Caco-2 (cell line): ENCODE results near the gene AK5. TPM values are rescaled to one million over a fixed set of nuclear protein-coding genes. Genes with fewer than 3 reads are reported as not detected.

Experiments used
- BruUV-seq: library from RNA; stranded (reverse); fragments of 400-500 nt; replicated peaks from 2 replicates; lab custom pipeline; 2021; lab: Mats Ljungman, UMichigan
- CTCF ChIA-PET: fragments of 300-600 bp; sonication (Branson Sonifier 250); formaldehyde crosslinking; loops from one replicate; lab custom pipeline; 2022; ENCODE audit warnings: antibody characterized with exemption; lab: Charles Lee
- POLR2A ChIA-PET: fragments of 300-600 bp; sonication (Branson Sonifier 250); formaldehyde crosslinking; loops from one replicate; lab custom pipeline; 2022; ENCODE audit warnings: antibody characterized with exemption; lab: Charles Lee
- DNase-seq, 2 experiments: peaks; one replicate each; pipeline versions ENCODE4 v3.0.0 to v3.0.0-alpha.2; 2020 to 2022
- H3K27me3 ChIP-seq: replicated peaks from 2 replicates; pipeline ENCODE4 v1.6.0; 2011; ENCODE audit warnings: low read length; ENCODE audit not compliant: control insufficient read depth, insufficient read depth
- H3K36me3 ChIP-seq: 2 replicates; pipeline ENCODE4 v1.5.1; 2011; ENCODE audit warnings: low read length; ENCODE audit not compliant: control insufficient read depth, insufficient read depth
- H3K4me1 ChIP-seq: fragments of 250-450 bp; sonication (Bioruptor Pico); 2 replicates; pipeline ENCODE4 v1.5.1; 2020; ENCODE audit warnings: mild to moderate bottlenecking
- H3K4me3 ChIP-seq: 2 replicates; pipeline ENCODE4 v1.5.1; 2011; ENCODE audit warnings: low read depth, mild to moderate bottlenecking, control low read depth, low read length
- H3K9me3 ChIP-seq: fragments of 250-450 bp; sonication (Bioruptor Pico); 2 replicates; pipeline ENCODE4 v1.5.1; 2020; ENCODE audit warnings: mild to moderate bottlenecking, moderate library complexity
- H3K27ac Mint-ChIP-seq: one replicate; pipeline ENCODE4 v1.8.0; 2022; ENCODE audit warnings: mixed read lengths; ENCODE audit not compliant: unreplicated experiment
- H3K27me3 Mint-ChIP-seq: one replicate; pipeline ENCODE4 v1.8.0; 2022; ENCODE audit warnings: mixed read lengths; ENCODE audit not compliant: insufficient read depth, unreplicated experiment
- H3K36me3 Mint-ChIP-seq: one replicate; pipeline ENCODE4 v1.8.0; 2022; ENCODE audit warnings: mild to moderate bottlenecking, mixed read lengths; ENCODE audit not compliant: insufficient read depth, unreplicated experiment
- H3K4me1 Mint-ChIP-seq: one replicate; pipeline ENCODE4 v1.8.0; 2022; ENCODE audit warnings: low read depth, mixed read lengths; ENCODE audit not compliant: unreplicated experiment
- H3K4me3 Mint-ChIP-seq: one replicate; pipeline ENCODE4 v1.8.0; 2022; ENCODE audit warnings: mild to moderate bottlenecking, moderate library complexity, mixed read lengths; ENCODE audit not compliant: unreplicated experiment
- H3K9me3 Mint-ChIP-seq: one replicate; pipeline ENCODE4 v1.8.0; 2022; ENCODE audit warnings: mixed read lengths; ENCODE audit not compliant: unreplicated experiment
- CTCF ChIP-seq, 2 experiments: fragments of 200-600 bp in 1 of 2; IDR thresholded peaks; 1 replicate in 1 of 2; 2 replicates in 1 of 2; pipeline versions ENCODE4 v1.5.1 to v1.8.0; 2011 to 2022; ENCODE audit warnings: antibody characterized with exemption in 1 of 2, control low read depth in 1 of 2, inconsistent platforms in 1 of 2, low read depth in 1 of 2, low read length in 1 of 2, mild to moderate bottlenecking in 1 of 2, moderate library complexity in 1 of 2; ENCODE audit not compliant: insufficient read depth in 1 of 2, severe bottlenecking in 1 of 2, unreplicated experiment in 1 of 2
- intact Hi-C: fragments of 100-400 bp; cut with micrococcal nuclease; formaldehyde crosslinking; loops from one replicate; pipeline ENCODE4 v1.10.0; 2022; ENCODE audit not compliant: unreplicated experiment
- total RNA-seq: library from RNA; stranded (reverse); gene quantifications from 2 replicates; pipeline ENCODE4 v1.2.3, GENCODE V29; 2022

The AK5 gene
- total RNA-seq, 1 experiment from 2014 or later, result not detected

DNA sequence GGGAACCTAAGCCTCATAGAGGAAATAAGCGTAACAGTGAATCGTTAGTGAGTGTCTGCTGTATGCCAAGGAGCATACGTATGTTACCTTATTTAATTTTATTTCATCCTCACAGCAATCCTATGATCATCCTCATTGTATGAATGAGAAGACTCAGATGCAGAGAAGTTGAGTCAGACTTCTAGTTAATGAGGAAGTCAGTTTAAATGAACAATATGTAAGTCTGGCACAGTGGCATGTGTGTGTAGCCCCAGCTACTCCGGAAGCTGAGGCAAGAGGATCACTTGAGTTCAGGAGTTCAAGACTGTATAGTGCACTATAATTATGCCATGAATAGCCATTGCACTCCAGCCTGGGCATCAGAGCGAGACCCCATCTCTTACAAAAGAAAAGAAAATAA is 252.6 kb downstream of the AK5 start:
- Histone ChIP-seq H3K36me3 (no peaks in the 10 kb centered on the region), H3K4me1 (no peaks in the 10 kb centered on the region), H3K27me3 (no peaks in the 10 kb centered on the region), H3K9me3 (no peaks in the 10 kb centered on the region), H3K4me3 (no peak overlapping the region)
- POLR2A ChIA-PET, result no interaction called here
- TF ChIP-seq CTCF (IDR thresholded peaks at IDR 0.05; ENCODE audit: insufficient read depth in 1 of 2, low read depth in 1 of 2, low read length in 1 of 2, severe bottlenecking in 1 of 2, unreplicated experiment in 1 of 2), result no peak
- Mint-ChIP-seq H3K27me3 (no peaks in the 10 kb centered on the region), H3K4me1 (no peaks in the 10 kb centered on the region), H3K4me3 (no peak overlapping the region), H3K9me3 (no peaks in the 10 kb centered on the region), H3K36me3 (no peaks in the 10 kb centered on the region), H3K27ac (no peak overlapping the region)
- DNase-seq, result no peak
- intact Hi-C loops, result loop anchor here (10.0 kb wide), 1 partner anchor 90 kb away; no protein-coding TSS in a partner anchor
- CTCF ChIA-PET, result interaction anchor here (0.9 kb wide), 1 partner anchor 1522 kb away, joined by 3 read pairs; no protein-coding TSS in a partner anchor
- no TSS peak for BruUV-seq

DNA sequence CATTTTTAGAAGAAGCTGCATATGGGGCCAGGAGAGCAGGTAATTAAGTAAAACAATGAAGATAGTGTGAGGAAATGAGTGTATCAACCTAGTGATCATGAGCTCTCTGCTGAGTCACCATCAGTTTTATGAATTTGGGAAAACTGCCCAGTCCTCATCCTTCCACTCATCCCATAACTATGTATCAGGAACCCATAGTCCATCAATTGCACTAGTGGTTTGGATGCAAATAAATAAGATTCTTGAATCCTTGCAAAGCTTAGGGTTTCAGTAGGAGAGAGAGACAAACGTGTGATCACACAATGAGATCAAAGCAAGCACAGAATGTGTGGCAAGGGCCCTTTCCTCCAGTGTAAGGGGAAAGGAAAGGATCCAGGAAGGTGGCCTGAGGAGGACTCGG is 255.0 kb downstream of the AK5 start:
- no peak overlapping the region for H3K4me3 Mint-ChIP-seq
- H3K36me3 Mint-ChIP-seq, result no peaks in the 10 kb centered on the region
- intact Hi-C loops, result loop anchor here (10.0 kb wide), 1 partner anchor 92 kb away; no protein-coding TSS in a partner anchor
- H3K4me1 Mint-ChIP-seq, result no peaks in the 10 kb centered on the region
- no peak for TF ChIP-seq CTCF (IDR thresholded peaks at IDR 0.05; ENCODE audit: insufficient read depth in 1 of 2, low read depth in 1 of 2, low read length in 1 of 2, severe bottlenecking in 1 of 2, unreplicated experiment in 1 of 2)
- H3K9me3 Mint-ChIP-seq, result no peaks in the 10 kb centered on the region
- no TSS peak for BruUV-seq
- H3K27me3 ChIP-seq, result no peaks in the 10 kb centered on the region
- no peaks in the 10 kb centered on the region for H3K36me3 ChIP-seq
- ChIA-PET POLR2A (no interaction called here), CTCF (no interaction called here)
- H3K4me1 ChIP-seq, result no peaks in the 10 kb centered on the region
- H3K27ac Mint-ChIP-seq, result no peak overlapping the region
- H3K27me3 Mint-ChIP-seq, result no peaks in the 10 kb centered on the region
- H3K4me3 ChIP-seq, result no peak overlapping the region
- DNase-seq, result no peak
- H3K9me3 ChIP-seq, result no peaks in the 10 kb centered on the region

DNA sequence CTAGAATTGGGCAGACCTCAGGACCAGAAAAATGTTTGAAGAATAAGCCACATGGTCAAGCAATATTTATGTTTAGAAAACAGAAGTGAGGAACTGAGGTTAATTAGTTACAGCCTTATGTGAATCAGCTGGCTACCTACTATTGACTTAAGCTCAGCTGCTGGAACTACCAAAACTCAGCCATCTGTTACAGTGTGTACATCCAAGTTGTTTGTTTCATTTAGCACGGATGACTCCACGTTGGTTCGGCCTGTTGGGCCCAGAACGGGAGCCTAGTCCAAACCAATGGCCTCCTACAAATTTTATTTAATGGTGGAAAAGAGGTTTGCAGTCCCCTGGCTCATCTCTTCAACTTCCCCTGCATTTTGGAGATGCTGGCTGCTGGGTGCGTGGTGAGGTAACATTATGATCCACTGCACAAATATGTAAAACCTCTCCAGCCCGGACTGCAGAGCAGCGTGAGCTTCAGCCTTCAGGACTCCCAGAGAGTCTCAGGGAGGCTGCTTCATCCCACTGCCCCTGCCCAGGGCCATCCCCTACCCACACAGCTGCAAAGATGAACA is 257.2 kb downstream of the AK5 start:
- Mint-ChIP-seq H3K4me1 (no peaks in the 10 kb centered on the region), H3K36me3 (no peaks in the 10 kb centered on the region), H3K4me3 (no peak overlapping the region), H3K27me3 (no peaks in the 10 kb centered on the region), H3K27ac (no peak overlapping the region), H3K9me3 (no peaks in the 10 kb centered on the region)
- no TSS peak for BruUV-seq
- Histone ChIP-seq H3K36me3 (no peaks in the 10 kb centered on the region), H3K9me3 (no peaks in the 10 kb centered on the region), H3K4me3 (no peak overlapping the region), H3K4me1 (no peaks in the 10 kb centered on the region), H3K27me3 (no peaks in the 10 kb centered on the region)
- no peak for DNase-seq
- POLR2A ChIA-PET, result no interaction called here
- no peak for TF ChIP-seq CTCF (IDR thresholded peaks at IDR 0.05; ENCODE audit: insufficient read depth in 1 of 2, low read depth in 1 of 2, low read length in 1 of 2, severe bottlenecking in 1 of 2, unreplicated experiment in 1 of 2)
- intact Hi-C loops, result loop anchor here (10.0 kb wide), 1 partner anchor 94 kb away; no protein-coding TSS in a partner anchor
- CTCF ChIA-PET, result interaction anchor here (0.7 kb wide), 2 partner anchors 144 to 191 kb away, joined by 3 read pairs; partner anchors contain the start of gene ZZZ3
